Dermis blood vessel endothelial cell (primary cell): ENCODE results near the gene DDC. TPM values are rescaled to one million over a fixed set of nuclear protein-coding genes. Genes with fewer than 3 reads are reported as not detected.

Source experiments
- DNase-seq: peaks from one replicate; pipeline ENCODE4 v3.0.0; 2010
- total RNA-seq: library from RNA; depleted of rRNA; stranded (reverse); fragments of >200 nt; gene quantifications from 2 replicates; pipeline ENCODE4 v1.2.3, GENCODE V29; 2014

The DDC gene
- 0.17 TPM in 1 of 2 replicates, not detected in the other for total RNA-seq

GRCh38 chr7:50564640-50565558 lies at the start of gene DDC:
Gene DDC, minus strand, starts transcription at chr7:50565405. Its CDS starts 21,320 bp downstream, at chr7:50544085.
- DNase-seq = no peak

DNA sequence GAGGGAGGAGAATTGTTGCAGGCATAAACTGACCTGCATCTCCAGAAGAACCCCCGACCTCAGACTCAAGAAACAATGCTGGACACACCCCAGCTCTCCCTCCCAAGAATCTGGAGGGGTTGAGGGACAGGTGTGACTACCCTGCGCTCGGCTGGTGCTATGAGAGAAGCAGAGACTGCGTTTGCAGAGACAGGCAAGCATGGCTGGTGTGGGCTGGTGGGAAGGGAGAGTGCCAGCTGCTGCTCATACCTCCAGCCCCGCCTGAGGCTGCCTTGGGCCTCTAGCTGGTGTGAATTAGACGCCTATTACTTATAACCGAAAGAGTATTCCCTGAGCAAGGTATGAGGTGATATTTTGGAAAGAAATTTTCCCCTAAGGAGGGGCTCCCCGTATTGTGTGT lies 48.3 kb upstream of the DDC start:
- DNase-seq = no peak

GRCh38 chr7:50612704-50613103 lies 47.5 kb upstream of the DDC start:
- DNase-seq = no peak

GRCh38 chr7:50610521-50611277 lies 45.5 kb upstream of the DDC start:
- DNase-seq = peak; percentile 74

- no peak for DNase-seq
Measured at GRCh38 chr7:50608196-50608906, 43.1 kb upstream of the DDC start.

GRCh38 chr7:50607524-50608125 lies 42.4 kb upstream of the DDC start:
- DNase-seq = no peak

DNA sequence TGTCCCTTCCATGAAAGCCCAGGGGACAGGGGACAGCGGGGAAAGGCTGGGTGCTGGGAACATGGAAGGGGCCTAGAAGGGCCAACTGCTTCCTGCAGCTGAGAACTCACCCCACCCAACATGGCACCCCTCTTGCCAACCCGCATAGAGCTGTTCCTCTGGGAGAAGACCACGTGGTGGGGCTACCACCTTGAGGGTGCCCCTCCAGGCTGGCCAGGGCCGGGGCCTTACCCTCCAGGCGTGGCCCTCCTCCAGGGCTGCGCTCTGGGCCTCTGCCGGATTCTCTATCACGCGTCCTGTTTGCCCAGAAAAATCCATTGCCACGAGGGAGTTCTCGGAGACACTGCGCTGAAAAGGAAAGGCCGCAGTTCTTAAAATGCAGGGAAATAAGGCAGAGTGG lies 39.9 kb upstream of the DDC start:
- DNase-seq = no peak

DNA sequence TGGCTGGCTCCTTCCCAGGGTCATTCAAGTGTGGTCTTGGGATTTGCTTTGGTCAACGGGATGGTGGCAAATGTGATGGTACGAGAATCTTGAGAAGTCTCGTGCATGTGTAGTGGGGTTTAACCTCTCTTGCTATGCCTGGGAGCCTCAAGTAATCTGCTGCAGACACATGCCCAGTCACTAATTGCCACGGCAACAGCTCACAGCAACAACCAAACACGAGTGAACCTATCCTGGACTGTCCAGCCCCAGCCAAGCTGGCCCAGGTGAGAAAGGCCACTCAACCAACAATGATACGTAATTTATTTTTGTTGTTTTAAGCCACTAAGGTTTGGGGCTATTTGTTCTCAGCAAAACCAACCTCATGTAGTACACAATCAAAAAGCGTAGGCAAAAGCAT lies 38.1 kb upstream of the DDC start:
- peak; percentile 25 for DNase-seq

GRCh38 chr7:50599385-50599784 lies 34.2 kb upstream of the DDC start:
- no peak for DNase-seq

- no peak for DNase-seq
Measured at GRCh38 chr7:50598460-50599343, 33.5 kb upstream of the DDC start.

DNA sequence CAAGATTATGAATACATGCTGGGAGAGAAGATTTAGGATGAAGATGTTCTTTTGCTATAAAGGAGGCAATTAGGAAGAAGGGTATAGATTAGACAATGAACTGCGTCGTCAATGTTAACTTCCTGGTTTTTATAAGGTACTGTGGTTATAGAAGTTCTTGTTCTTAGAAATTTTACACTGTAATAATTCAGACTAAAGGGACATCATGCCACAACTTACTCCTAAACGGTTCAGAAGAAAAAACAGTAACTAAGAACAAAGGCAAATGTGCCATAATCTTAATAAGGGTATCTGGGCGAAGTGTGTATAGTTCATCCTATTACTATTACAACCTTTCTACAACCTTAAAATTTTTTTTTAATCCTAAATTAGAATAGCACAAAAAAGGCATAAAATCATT lies 31.3 kb upstream of the DDC start:
- no peak for DNase-seq

DNA sequence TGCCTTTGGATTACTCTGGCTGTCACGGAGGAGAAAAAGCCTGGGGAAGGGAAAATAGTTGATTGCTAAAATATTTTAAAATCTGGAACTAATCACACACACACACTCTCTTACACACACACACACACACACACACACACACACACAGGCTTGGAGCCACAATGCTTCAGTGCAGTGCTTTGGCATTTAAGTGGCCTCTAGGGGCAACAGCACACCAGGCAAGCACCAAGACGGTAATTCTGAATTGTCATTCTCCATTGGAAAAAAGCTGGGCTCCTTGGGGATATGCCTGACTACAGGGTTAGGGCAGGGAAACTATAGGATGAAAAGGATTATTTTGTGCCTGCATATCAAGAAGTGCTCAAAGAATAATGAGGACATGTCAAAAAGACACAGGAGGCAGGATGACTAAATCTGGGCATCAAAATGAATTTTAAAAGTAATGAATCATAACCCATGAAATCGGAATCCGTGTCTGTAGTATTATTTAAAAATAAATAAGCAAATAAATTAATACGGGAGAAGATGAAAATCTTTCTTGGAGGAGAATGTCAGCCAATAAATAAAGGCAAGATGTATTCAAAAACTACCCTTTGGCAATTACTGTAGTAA lies 30.4 kb upstream of the DDC start:
- DNase-seq = peak; percentile 58

GRCh38 chr7:50594734-50595485 lies 29.7 kb upstream of the DDC start:
- no peak for DNase-seq

GRCh38 chr7:50594136-50594535 lies 28.9 kb upstream of the DDC start:
- DNase-seq = no peak

DNA sequence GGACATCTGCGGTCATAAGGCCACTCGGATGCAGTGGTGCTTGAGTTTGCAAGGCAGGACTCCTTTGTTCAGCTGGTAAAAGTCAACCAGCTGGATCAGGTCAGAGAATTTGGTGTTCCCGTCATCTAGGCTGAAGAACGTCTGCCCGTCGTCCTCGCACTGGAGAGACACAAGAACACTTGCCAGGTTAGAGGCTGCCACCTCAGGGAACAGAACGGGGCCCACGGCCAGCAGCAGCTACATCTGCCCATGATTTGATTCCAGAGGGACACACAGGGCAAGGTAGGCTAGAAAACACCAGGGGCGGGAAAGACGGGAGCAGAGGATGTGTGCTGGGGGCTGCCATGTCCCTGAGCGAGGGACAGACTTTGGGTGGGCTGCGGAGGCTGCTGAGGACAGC lies 27.7 kb upstream of the DDC start:
- DNase-seq = no peak

GRCh38 chr7:50591480-50592438 lies 26.6 kb upstream of the DDC start:
- DNase-seq = no peak

- DNase-seq = no peak
Measured at GRCh38 chr7:50591098-50591479, 25.9 kb upstream of the DDC start.

GRCh38 chr7:50590535-50590934 lies 25.3 kb upstream of the DDC start:
- no peak for DNase-seq

- DNase-seq = no peak
Measured at GRCh38 chr7:50589364-50589763, 24.2 kb upstream of the DDC start.
